Measurements from ENCODE around the gene SMIM12. TPM values are rescaled to one million over a fixed set of nuclear protein-coding genes. Genes with fewer than 3 reads are reported as not detected.

SMIM12 gene
- total and polyA plus RNA-seq, 2 of the 8 experiments (the other 6 are each of a cell fraction or from before 2014, with no cell fraction given): 40.9 to 49.2 TPM

GRCh38 chr1:34868230-34869049 is 8.9 kb upstream of the SMIM12 start:
- no peak overlapping the region for H2AFZ ChIP-seq (ENCODE audit: low read length)
- no peak overlapping the region for H3K23ac ChIP-seq (ENCODE audit: insufficient read length)
- no peak overlapping the region for H3K4ac ChIP-seq (replicated peaks; ENCODE audit: insufficient read length, low read depth, low read length)
- H3K36me3 ChIP-seq (ENCODE audit: control insufficient read depth in 2 of 4, insufficient read depth in 4 of 4, low read length in 3 of 4): no peaks in the 10 kb centered on the region
- H3K56ac ChIP-seq (replicated peaks; ENCODE audit: insufficient read length, low read depth, low read length): no peak overlapping the region
- no peak overlapping the region for H2AK5ac ChIP-seq (ENCODE audit: low read depth, low read length)
- ChIA-PET CTCF (ENCODE audit: partially characterized antibody) (interaction anchor here (0.6 to 9.6 kb wide), 10 partner anchors 9 to 87 kb away, joined by 3 to 103 read pairs (median 4); partner anchors contain the start of genes DLGAP3, GJB3 and SMIM12), POLR2A (ENCODE audit: partially characterized antibody) (no interaction called here)
- H3K79me2 ChIP-seq (ENCODE audit: control insufficient read depth in 1 of 2, insufficient read depth in 2 of 2, low read length in 2 of 2): no peaks in the 10 kb centered on the region
- peaks cover 0 to 7% (median 3%) of the 10 kb centered on the region in 4 experiments; a peak in 4 of 7 replicates for H3K4me1 ChIP-seq (replicated peaks in 1 of 4; ENCODE audit: control insufficient read depth in 3 of 4, insufficient read depth in 4 of 4, low read length in 3 of 4)
- H3K9me3 ChIP-seq (ENCODE audit: insufficient read depth in 2 of 2, low read depth in 1 of 2, low read length in 1 of 2): no peaks in the 10 kb centered on the region
- FAIRE-seq: no peak
- no peak overlapping the region for H3K9ac ChIP-seq (replicated peaks in 1 of 4; ENCODE audit: extremely low read depth in 1 of 4, low read depth in 3 of 4, low read length in 3 of 4)
- H3K4me2 ChIP-seq (ENCODE audit: insufficient read depth in 1 of 2, low read depth in 2 of 2, low read length in 2 of 2): no peak overlapping the region
- no peak overlapping the region for H3K27ac ChIP-seq (ENCODE audit: low read depth, low read length)
- WGBS, 2 experiments (ENCODE audit: extremely low coverage in 1 of 2, insufficient coverage in 1 of 2, insufficient read length in 1 of 2, insufficient replicate concordance in 2 of 2, low coverage in 1 of 2, low lambda C conversion rate in 2 of 2, missing lambda C conversion rate in 1 of 2): 90% methylated on average over 25 of the region's 44 CpGs; no CpG with 5 or more reads in 1 of the 2 experiments
- H3K27me3 ChIP-seq (replicated peaks in 1 of 4; ENCODE audit: control insufficient read depth in 3 of 4, extremely low read depth in 1 of 4, insufficient read depth in 3 of 4, low read length in 3 of 4): peaks cover 0 to 11% (median 4%) of the 10 kb centered on the region in 4 experiments; a peak in 2 of 7 replicates
- H4K8ac ChIP-seq (ENCODE audit: extremely low read depth, insufficient read depth, low read length): no peak overlapping the region
- TF ChIP-seq ATF2 (IDR thresholded peaks at IDR 0.05; ENCODE audit: low read length) (no peak), ATF3 (IDR thresholded peaks at IDR 0.05; ENCODE audit: insufficient read depth, low read depth, low read length) (no peak), CTCF (IDR thresholded peaks at IDR 0.05; ENCODE audit: control extremely low read depth in 1 of 3, insufficient read depth in 1 of 3, low read depth in 1 of 3, low read length in 3 of 3) (no peak)
- H3K79me1 ChIP-seq (ENCODE audit: low read depth, low read length): no peaks in the 10 kb centered on the region
- no peak overlapping the region for H3K18ac ChIP-seq (ENCODE audit: extremely low read depth, low read length)
- no peak overlapping the region for H2BK20ac ChIP-seq (ENCODE audit: low read length)
- H3K23me2 ChIP-seq (ENCODE audit: low read depth, low read length): peaks cover 7% of the 10 kb centered on the region; the same call in 1 of the 2 replicates
- H4K20me1 ChIP-seq (replicated peaks in 1 of 2; ENCODE audit: control insufficient read depth in 1 of 2, insufficient read depth in 2 of 2, low read length in 2 of 2): peaks cover 0 to 3% of the 10 kb centered on the region in 2 experiments
- H3K14ac ChIP-seq (ENCODE audit: insufficient read length): no peak overlapping the region
- DNase-seq (ENCODE audit: low read depth in 1 of 2, low spot score in 2 of 2): no peak
- H2BK120ac ChIP-seq (replicated peaks; ENCODE audit: low read depth, low read length): no peak overlapping the region
- no peak overlapping the region for H2BK5ac ChIP-seq (ENCODE audit: low read depth, low read length)
- H3K4me3 ChIP-seq (ENCODE audit: extremely low read depth in 1 of 4, insufficient read depth in 2 of 4, low read depth in 3 of 4, low read length in 4 of 4): no peak overlapping the region
- H4K91ac ChIP-seq (replicated peaks; ENCODE audit: insufficient read length, low read length): no peak overlapping the region
- no peak overlapping the region for H2BK12ac ChIP-seq (ENCODE audit: low read depth, low read length)
- H4K5ac ChIP-seq (ENCODE audit: insufficient read length, low read depth, low read length): no peak overlapping the region
- no peak overlapping the region for H2BK15ac ChIP-seq (ENCODE audit: low read length)
